COR-L47 (cell line): ENCODE data around the gene DTD1.

Source experiments
- DNase-seq: peaks from one replicate; lab custom pipeline; 2025; lab: John Stamatoyannopoulos, UW

DTD1 gene

GRCh38 chr20:18705490-18705889 lies 117.6 kb downstream of the DTD1 start:
- no peak for DNase-seq

DNA sequence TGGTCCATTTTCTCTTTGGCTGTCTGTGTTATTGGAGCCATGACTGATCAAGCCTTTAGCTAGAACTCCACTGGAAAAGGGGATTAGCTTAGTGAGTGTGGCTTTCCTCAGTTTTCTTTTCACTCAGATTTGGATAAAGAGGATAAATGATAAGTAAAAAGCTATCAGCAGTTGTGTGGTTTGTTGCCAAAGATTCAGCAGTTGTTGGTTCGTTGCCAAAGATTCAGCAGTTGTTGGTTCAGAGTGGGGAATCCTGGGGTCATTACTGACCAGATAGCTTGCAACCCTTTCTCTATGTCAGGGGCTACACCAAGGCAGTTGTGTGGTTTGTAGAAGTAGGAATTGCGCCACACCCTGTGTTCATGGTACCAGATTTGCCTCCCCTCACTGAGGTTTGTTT lies 118.1 kb downstream of the DTD1 start:
- DNase-seq = peak; percentile 82

DNA sequence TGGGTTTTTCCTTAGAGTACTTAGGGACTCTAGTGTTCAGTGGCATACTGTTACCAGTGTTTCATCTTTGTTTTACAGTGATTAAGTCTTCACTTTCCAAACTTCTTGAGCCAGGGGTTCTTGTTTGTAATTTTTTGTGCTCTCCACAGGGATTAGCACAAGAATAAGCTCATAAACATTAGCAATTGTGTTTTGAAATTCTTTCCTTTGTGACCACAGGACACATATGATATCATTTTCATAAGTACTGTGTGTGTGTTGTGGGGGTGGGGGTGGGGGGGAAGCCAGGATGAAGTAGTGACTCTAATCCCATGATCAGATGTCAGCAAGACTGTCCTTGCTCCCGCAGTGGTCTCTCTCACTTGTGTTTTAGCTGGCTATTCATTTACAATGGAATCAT lies 124.3 kb downstream of the DTD1 start:
- DNase-seq = no peak

- DNase-seq = no peak
Observed at GRCh38 chr20:18712882-18713281, 125.0 kb downstream of the DTD1 start.

GRCh38 chr20:18715564-18715963 lies 127.7 kb downstream of the DTD1 start:
- no peak for DNase-seq

DNA sequence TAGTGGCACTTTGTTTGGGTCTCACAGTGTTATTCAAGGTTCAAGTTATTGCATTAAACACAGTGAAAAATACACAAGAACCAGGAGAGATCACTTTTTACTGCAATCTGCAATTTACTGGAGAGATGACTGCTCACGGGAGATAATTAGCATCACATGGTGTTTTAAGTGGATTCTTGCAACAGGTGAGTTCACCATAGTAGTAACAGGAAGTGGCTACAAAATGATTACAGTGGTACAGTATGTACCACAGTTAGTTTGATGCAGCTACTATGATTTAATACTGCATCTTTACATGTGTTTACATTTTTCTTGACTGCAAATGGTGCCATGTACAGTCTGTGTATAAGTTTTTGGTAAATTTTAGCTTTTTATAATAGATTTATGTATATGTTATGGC lies 129.2 kb downstream of the DTD1 start:
- DNase-seq = peak; percentile 21

- no peak for DNase-seq
Observed at GRCh38 chr20:18718129-18718528, 130.3 kb downstream of the DTD1 start.

GRCh38 chr20:18719426-18719825 lies 131.6 kb downstream of the DTD1 start:
- no peak for DNase-seq

GRCh38 chr20:18721551-18722115 lies 133.8 kb downstream of the DTD1 start:
- DNase-seq = no peak

GRCh38 chr20:18722371-18722770 lies 134.5 kb downstream of the DTD1 start:
- DNase-seq = no peak

GRCh38 chr20:18724077-18724476 lies 136.2 kb downstream of the DTD1 start:
- DNase-seq = no peak

GRCh38 chr20:18724788-18725464 lies 137.1 kb downstream of the DTD1 start:
- no peak for DNase-seq

DNA sequence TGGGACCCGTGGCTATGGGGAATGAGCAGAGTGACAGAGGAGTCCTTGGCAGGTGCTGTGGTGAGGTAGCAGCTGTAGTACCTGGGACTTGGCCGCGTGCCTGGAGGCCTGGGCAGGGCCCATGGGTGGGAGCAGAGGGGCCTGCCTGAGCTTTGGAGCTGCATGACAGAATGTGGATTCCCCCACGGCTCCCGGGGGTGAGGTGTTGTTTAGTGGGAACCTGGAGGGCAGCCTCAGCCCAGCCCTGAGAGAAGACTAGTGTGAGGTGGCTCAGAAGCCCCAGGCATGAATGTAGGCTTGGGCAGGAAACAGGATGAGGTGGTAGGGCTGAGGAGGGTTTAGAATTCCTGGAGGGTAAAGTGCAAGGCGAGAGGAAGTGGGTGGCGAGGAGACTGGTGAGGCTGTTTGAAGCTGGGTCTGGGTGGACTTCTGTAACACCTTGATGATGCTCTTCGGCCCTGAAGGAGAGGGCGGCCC lies 139.2 kb downstream of the DTD1 start:
- peak; percentile 82 for DNase-seq

GRCh38 chr20:18728165-18728869 lies 140.5 kb downstream of the DTD1 start:
- no peak for DNase-seq

- DNase-seq = no peak
Observed at GRCh38 chr20:18728870-18729224, 141.0 kb downstream of the DTD1 start.

GRCh38 chr20:18729231-18729825 lies 141.5 kb downstream of the DTD1 start:
- DNase-seq = no peak

DNA sequence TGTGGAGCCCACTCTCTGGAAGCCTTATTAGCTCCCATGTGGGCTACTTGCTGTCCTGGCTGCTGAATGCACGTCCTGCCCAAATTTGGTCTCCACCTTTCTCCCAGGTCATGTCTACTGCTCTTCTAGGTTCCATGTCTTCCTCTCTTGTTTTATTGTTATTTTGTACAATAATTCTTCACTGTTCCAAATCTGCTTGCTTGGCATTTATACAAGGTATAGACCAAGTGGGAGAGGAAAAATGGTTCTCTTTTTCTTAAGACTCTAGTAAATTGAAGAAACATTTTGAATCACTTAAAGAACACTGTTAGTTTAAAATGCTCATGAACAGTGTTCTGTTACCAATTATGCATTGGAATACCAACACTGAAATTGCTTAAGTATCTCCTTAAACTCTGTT lies 144.1 kb downstream of the DTD1 start:
- DNase-seq = no peak

DNA sequence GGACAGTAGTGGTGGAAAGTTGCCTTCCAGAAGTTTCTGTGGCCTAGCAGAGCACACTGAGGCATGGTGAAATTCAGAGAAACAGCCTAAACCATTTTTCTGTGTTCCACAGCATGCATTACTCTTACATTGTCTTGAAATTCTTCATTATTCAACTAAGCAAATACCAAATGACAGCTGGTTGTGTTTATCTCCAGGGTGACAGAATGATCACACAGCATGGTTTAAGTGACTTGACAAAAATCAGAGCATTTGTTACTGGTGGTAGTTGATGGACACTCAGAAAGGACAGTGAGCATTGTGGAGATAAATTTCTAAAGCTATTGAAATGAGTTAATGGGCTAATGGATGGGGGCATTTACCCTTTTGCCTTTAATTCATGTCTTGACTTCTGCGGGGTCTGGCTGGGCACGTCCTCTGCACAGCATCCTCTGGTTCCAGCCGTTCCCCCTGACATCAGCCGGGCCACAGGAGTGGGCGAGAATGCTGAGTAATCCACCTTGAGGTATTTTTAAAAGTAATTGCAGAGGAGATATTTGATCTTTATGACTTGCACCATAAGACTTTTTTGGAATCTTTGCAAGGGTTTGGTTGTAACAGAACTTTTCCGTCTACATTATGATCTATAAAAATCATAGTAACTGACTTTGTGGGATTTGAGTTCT lies 146.8 kb downstream of the DTD1 start:
- DNase-seq = peak; percentile 18

GRCh38 chr20:18737140-18737539 lies 149.3 kb downstream of the DTD1 start:
- DNase-seq = no peak

- no peak for DNase-seq
Observed at GRCh38 chr20:18738055-18738454, 150.2 kb downstream of the DTD1 start.

- no peak for DNase-seq
Observed at GRCh38 chr20:18738888-18739287, 151.0 kb downstream of the DTD1 start.

DNA sequence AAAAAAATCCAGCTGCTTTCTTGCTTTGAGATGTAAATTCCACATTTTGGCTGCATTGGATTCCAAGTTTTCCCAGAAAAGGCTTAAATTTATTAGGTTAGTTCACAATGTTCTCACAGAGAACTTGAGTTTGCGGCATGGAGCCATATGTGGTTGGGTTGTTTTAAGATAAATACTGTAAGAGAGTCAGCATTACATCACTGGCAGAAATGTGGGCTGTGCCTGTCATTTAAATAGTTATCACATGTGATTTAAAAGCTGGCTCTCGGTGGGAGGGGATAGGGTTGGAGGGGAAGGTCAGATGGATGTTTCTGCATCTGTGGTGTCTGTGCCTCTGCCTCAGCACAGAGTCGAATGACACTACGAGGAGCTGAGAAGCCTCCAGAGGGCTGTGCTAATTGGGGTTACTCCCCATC lies 151.9 kb downstream of the DTD1 start:
- no peak for DNase-seq
